Sigmoid colon (tissue), 4 donors: ENCODE data around the gene SLC24A4.

Experiments used
- CTCF ChIP-seq, 4 experiments: fragments of 450-650 bp in 3 of 4; fragments of 200-600 bp in 1 of 4; IDR thresholded peaks; one replicate each; pipeline ENCODE4 v1.5.1; 2016 to 2019; ENCODE audit warnings: antibody characterized with exemption in 4 of 4, mild to moderate bottlenecking in 3 of 4, moderate library complexity in 2 of 4
- POLR2A ChIP-seq, 2 donors: fragments of 450-650 bp; IDR thresholded peaks; one replicate each; pipeline ENCODE4 v1.6.1; 2016; ENCODE audit warnings: antibody characterized with exemption in 2 of 2, mild to moderate bottlenecking in 2 of 2, moderate library complexity in 2 of 2
- POLR2AphosphoS5 ChIP-seq, 4 donors: sonication (generic); formaldehyde crosslinking; IDR thresholded peaks; one replicate each; pipeline ENCODE4 v1.6.1; 2017; ENCODE audit warnings: antibody characterized with exemption in 4 of 4

GRCh38 chr14:92380582-92380981 lies 57.6 kb downstream of the SLC24A4 start:
- TF ChIP-seq CTCF (IDR thresholded peaks at IDR 0.05) (no peak), POLR2AphosphoS5 (IDR thresholded peaks at IDR 0.05) (no peak), POLR2A (IDR thresholded peaks at IDR 0.05) (no peak)
